ENCODE results near the gene PIGU. TPM values are rescaled to one million over a fixed set of nuclear protein-coding genes. Genes with fewer than 3 reads are reported as not detected.

The PIGU gene
- total RNA-seq: 10 to 100 TPM; 14.3 to 15.6 TPM

GRCh38 chr20:34676642-34677373 lies at the start of gene PIGU:
Gene PIGU (minus strand): TSS chr20:34677092. CDS start chr20:34677085, 7 bp downstream.

GRCh38 chr20:34704177-34705007 lies 27.5 kb upstream of the PIGU start, which contains the start of gene TP53INP2:
Gene TP53INP2 (plus strand): TSS chr20:34704344. CDS start chr20:34708740, 4,396 bp downstream.

GRCh38 chr20:34558320-34559218 lies 118.3 kb downstream of the PIGU start, which contains the start of gene MAP1LC3A:
Gene MAP1LC3A (plus strand): TSS chr20:34558718. CDS start chr20:34558869, 151 bp downstream.

GRCh38 chr20:34516247-34517113 lies 160.4 kb downstream of the PIGU start, which contains the start of gene DYNLRB1:
Gene DYNLRB1 (plus strand): TSS chr20:34516422. CDS start chr20:34516459, 37 bp downstream.

Other genes starting within 250 kb of the PIGU start
- 10 to 100 TPM; 91.8 to 95.3 TPM for gene DYNLRB1, start 160.7 kb downstream of the PIGU start, total RNA-seq
- gene MAP1LC3A, start 118.4 kb downstream of the PIGU start, total RNA-seq: 1 to 10 TPM; 1.5 to 2.3 TPM
- gene TP53INP2, start 27.3 kb upstream of the PIGU start, total RNA-seq: 1 to 10 TPM; 3.1 to 3.7 TPM
- gene NCOA6, start 148.6 kb upstream of the PIGU start, total RNA-seq: 10 to 100 TPM; 28.1 to 30.5 TPM
- 10 to 100 TPM; 12.0 to 13.4 TPM for gene GGT7, start 195.8 kb upstream of the PIGU start, total RNA-seq
- 10 to 100 TPM; 62.0 to 64.8 TPM for gene ACSS2, start 199.5 kb upstream of the PIGU start, total RNA-seq